ENCODE results near the gene ILRUN. TPM values are rescaled to one million over a fixed set of nuclear protein-coding genes. Genes with fewer than 3 reads are reported as not detected.

Gene ILRUN
- total and polyA plus RNA-seq, 9 of the 15 experiments (the other 6 are each of a cell fraction or from before 2014, with no cell fraction given), result 24.9 to 78.9 (median 53.4) TPM

GRCh38 chr6:34664256-34664971 is 32.2 kb downstream of the ILRUN start (continued):
- TF ChIP-seq MAFF (IDR thresholded peaks at IDR 0.05; ENCODE audit: low read length) (peak; percentile 99), CBX2 (IDR thresholded peaks at IDR 0.05; ENCODE audit: insufficient read depth, low read length, poor library complexity, severe bottlenecking) (no peak), CBFB (CRISPR knock-in tag; IDR thresholded peaks at IDR 0.05) (no peak), DIDO1 (tag; IDR thresholded peaks at IDR 0.05; ENCODE audit: low read depth) (0 out of 2 replicates have a peak, but pooled peaks have one; percentile 6), ZFP91 (CRISPR knock-in tag; IDR thresholded peaks at IDR 0.05) (no peak), HMG20A (CRISPR knock-in tag; conservative IDR thresholded peaks at IDR 0.05) (no peak), NELFE (IDR thresholded peaks at IDR 0.05; ENCODE audit: insufficient read depth, insufficient read length) (no peak), EP400 (IDR thresholded peaks at IDR 0.05) (peak; percentile 87), E2F6 (IDR thresholded peaks at IDR 0.05; ENCODE audit: borderline replicate concordance in 1 of 2, extremely low read depth in 1 of 2, insufficient read depth in 1 of 2, insufficient read length in 1 of 2, low read depth in 1 of 2, low read length in 1 of 2, poor library complexity in 1 of 2, severe bottlenecking in 1 of 2) (peak in 1 of 2 experiments; percentile 23), ZNF444 (CRISPR knock-in tag; IDR thresholded peaks at IDR 0.05) (0 out of 2 replicates have a peak, but pooled peaks have one; percentile 61), DACH1 (IDR thresholded peaks at IDR 0.05; ENCODE audit: partially characterized antibody) (no peak), ZBTB5 (IDR thresholded peaks at IDR 0.05) (no peak), ZNF224 (CRISPR knock-in tag; IDR thresholded peaks at IDR 0.05) (no peak), CLOCK (CRISPR knock-in tag; IDR thresholded peaks at IDR 0.05; ENCODE audit: borderline replicate concordance) (0 out of 2 replicates have a peak, but pooled peaks have one; percentile 25), ZBED1 (IDR thresholded peaks at IDR 0.05) (no peak), PTTG1 (tag; IDR thresholded peaks at IDR 0.05; ENCODE audit: low read depth) (peak; percentile 51; the same call in 1 of the 2 replicates), NR2C1 (IDR thresholded peaks at IDR 0.05) (0 out of 2 replicates have a peak, but pooled peaks have one; percentile 12), NR2C1 (tag; IDR thresholded peaks at IDR 0.05) (peak; percentile 57), STAG1 (CRISPR knock-in tag; IDR thresholded peaks at IDR 0.05; ENCODE audit: borderline replicate concordance) (no peak), JUND (IDR thresholded peaks at IDR 0.05; ENCODE audit: borderline replicate concordance, low read depth, low read length) (peak; percentile 70; the same call in 1 of the 2 replicates), JUND (tag; IDR thresholded peaks at IDR 0.05; ENCODE audit: borderline replicate concordance, low read depth, low read length) (peak; percentile 47; the same call in 2 of the 3 replicates)

Measured in K562 (cell line).